NCI-H748 treated with DMSO at 0.1 percent for 48 hours (cell line): ENCODE results near the gene NKX6-1.

Source experiments
- DNase-seq: peaks from one replicate; lab custom pipeline; 2025; lab: John Stamatoyannopoulos, UW

Gene NKX6-1

GRCh38 chr4:84479663-84480062 lies 19.4 kb downstream of the NKX6-1 start:
- no peak for DNase-seq

DNA sequence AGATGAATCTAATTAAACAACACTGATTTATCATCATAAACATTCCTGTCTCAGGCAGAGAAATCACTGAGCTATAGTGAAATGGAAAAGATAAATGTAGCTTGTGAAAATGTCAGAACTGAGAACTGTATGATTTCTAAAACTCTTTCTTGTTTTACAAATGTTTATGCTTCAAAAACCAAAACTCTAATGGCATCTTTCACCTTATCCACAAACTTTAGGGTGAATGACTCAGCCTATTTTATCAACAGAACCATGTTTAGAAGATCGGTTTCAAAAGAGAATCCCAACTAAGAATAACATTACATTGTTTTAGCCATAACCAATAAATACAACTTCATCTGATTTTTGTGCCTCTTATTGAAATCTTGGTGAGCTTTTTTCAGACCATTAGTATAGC lies 21.4 kb downstream of the NKX6-1 start:
- DNase-seq, result no peak

- DNase-seq, result no peak
These were observed 25.0 kb downstream of the NKX6-1 start for GRCh38 chr4:84474107-84474506.

DNA sequence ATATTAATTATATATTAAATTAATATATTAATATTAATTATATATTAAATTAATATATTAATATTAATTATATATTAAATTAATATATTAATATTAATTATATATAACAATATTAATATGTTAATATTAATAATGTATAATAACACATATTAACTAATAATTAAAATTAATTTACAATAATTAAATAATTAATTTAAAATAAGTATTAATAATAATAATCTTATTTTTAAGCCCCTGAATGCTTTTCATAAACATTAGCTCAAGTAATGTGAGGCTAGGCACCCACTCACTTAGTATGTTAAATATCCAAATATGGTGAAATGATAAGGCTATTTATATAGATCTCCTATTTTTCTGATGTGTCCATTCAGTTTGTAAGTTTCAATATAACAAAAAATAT lies 26.9 kb downstream of the NKX6-1 start:
- DNase-seq, result no peak

- DNase-seq, result no peak
These were observed 28.8 kb downstream of the NKX6-1 start for GRCh38 chr4:84470204-84470785.

DNA sequence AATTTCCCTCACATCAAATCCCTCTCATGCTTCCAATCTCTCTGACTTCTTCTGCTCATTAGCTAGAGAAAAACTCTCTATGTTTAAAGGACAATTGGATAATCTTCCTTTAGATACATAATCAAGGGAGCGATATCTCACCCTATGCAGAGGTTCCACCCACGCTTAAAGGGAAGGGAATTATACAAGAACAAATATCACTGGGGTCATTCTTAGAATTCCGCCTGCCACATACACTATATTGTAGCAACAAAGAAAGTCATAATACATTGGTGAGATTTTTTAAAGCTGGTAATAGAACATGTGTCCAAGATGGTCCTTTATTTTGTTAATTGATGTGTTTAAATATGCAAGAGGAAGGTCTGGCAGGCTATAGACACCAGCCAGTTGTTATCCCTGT lies 31.5 kb downstream of the NKX6-1 start:
- no peak for DNase-seq

- DNase-seq, result no peak
These were observed 39.3 kb downstream of the NKX6-1 start for GRCh38 chr4:84459783-84460182.

- DNase-seq, result no peak
These were observed 42.9 kb downstream of the NKX6-1 start for GRCh38 chr4:84456157-84456556.

DNA sequence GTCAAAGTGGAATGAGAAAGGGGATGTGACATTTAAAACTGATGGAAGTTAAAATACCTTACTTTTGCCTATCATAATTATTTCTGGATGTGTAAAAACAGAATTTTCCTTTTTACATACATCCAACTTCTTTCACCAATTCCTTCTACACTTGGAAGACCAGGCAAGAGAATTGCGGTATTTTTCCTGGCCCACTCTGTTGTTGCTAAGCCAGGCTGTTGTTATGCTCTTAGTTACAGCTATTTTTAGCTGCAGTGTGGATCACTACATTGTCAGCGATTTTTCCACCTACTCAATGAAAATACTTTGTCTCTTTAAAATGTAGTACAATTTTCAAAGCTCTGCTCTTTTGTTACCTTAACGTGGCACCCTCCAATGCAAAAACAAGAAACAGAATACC lies 43.4 kb downstream of the NKX6-1 start:
- no peak for DNase-seq

DNA sequence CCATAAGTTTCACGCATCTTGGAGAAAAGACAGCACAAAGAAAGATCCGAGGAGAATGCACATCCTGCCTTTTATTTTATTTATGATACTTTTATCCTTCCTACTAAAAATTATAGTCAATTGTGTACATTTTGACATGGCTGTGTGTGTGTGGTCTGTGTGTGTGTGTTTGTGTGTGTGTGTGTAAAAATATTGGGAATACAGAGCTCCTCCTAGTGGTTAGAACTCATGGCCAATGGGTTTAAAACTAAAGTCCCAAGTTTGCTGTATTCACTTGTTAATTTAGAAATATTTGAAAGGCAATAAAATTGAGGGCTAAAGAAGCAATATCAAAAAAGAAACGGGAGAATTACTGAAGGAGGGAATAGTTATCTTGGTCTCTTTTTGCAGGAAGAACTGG lies 47.5 kb downstream of the NKX6-1 start:
- DNase-seq, result no peak

DNA sequence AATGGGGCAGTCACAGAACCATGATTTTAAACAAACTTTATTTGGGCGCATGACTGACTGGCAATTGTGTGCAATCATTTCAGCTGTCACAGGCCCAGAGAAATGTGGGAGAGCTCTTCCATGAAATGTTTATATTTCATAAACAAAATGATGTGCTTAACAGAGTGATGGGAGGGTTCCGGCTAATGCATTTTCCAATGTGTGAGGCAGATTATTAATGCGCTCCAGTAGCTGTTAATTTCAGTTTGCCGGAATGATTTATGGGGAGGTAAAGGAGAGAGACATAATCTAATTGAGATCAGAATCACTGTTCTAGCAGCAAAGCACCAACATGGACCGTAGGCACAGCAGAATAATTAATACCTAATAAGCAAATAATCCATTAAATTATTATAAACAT lies 55.6 kb downstream of the NKX6-1 start:
- DNase-seq, result no peak

- no peak for DNase-seq
These were observed 56.3 kb downstream of the NKX6-1 start for GRCh38 chr4:84442778-84443177.
